Thyroid gland (tissue), 4 donors: ENCODE data around the gene MIEN1. TPM values are rescaled to one million over a fixed set of nuclear protein-coding genes. Genes with fewer than 3 reads are reported as not detected.

ENCODE experiments used
- DNase-seq, 2 donors: peaks; one replicate each; pipeline ENCODE4 v3.0.0-alpha.2; 2019
- H3K27ac ChIP-seq, 3 donors: fragments of 200-600 bp; sonication (generic); 1 replicate in 2 of 3; 2 replicates in 1 of 3; pipeline ENCODE4 v1.5.1; 2016 to 2019; ENCODE audit warnings: mild to moderate bottlenecking in 1 of 3, moderate library complexity in 1 of 3
- H3K27me3 ChIP-seq: fragments of 200-600 bp; sonication (generic); one replicate; pipeline ENCODE4 v1.5.1; 2019
- H3K36me3 ChIP-seq, 2 donors: fragments of 200-600 bp; sonication (generic); one replicate each; pipeline ENCODE4 v1.5.1; 2016 to 2019
- H3K4me1 ChIP-seq, 2 donors: fragments of 200-600 bp; sonication (generic); one replicate each; pipeline ENCODE4 v1.5.1; 2017 to 2019
- H3K4me3 ChIP-seq, 3 donors: fragments of 200-600 bp; sonication (generic); replicated peaks in 1 of 3; 1 replicate in 2 of 3; 2 replicates in 1 of 3; pipeline ENCODE4 v1.5.1; 2016; ENCODE audit warnings: mild to moderate bottlenecking in 1 of 3
- H3K9me3 ChIP-seq: fragments of 200-600 bp; sonication (generic); one replicate; pipeline ENCODE4 v1.5.1; 2017
- POLR2A ChIP-seq, 2 donors: fragments of 450-650 bp; IDR thresholded peaks; one replicate each; pipeline ENCODE4 v1.6.1; 2017; ENCODE audit warnings: antibody characterized with exemption in 2 of 2, mild to moderate bottlenecking in 2 of 2, moderate library complexity in 1 of 2
- WGBS, 2 donors: methylation state at CpG; one replicate each; pipeline ENCODE4 v1.1.5; 2017; 5-methylcytosine and 5-hydroxymethylcytosine counted together
- intact Hi-C: fragments of 100-400 bp; cut with DNase I; formaldehyde crosslinking; loops from one replicate; pipeline ENCODE4 v1.15.1; 2023
- total RNA-seq, 4 donors: library from RNA; depleted of rRNA; stranded (reverse); fragments of >200 nt; gene quantifications; one replicate each; pipeline ENCODE4 v1.2.3, GENCODE V29; 2016
- TF ChIP-seq, protein P1 (sequence below), 6 experiments: fragments of 200-600 bp in 3 of 6; fragments of 450-650 bp in 3 of 6; sonication (generic) in 3 of 6; IDR thresholded peaks; one replicate each; pipeline ENCODE4 v1.5.1; 2016 to 2019; ENCODE audit warnings: antibody characterized with exemption in 6 of 6, mild to moderate bottlenecking in 2 of 6, inconsistent platforms in 1 of 6, moderate library complexity in 1 of 6

MIEN1 gene
- total RNA-seq, 4 donors from 2014 or later: 39.8 to 134 (median 70.3) TPM

DNA sequence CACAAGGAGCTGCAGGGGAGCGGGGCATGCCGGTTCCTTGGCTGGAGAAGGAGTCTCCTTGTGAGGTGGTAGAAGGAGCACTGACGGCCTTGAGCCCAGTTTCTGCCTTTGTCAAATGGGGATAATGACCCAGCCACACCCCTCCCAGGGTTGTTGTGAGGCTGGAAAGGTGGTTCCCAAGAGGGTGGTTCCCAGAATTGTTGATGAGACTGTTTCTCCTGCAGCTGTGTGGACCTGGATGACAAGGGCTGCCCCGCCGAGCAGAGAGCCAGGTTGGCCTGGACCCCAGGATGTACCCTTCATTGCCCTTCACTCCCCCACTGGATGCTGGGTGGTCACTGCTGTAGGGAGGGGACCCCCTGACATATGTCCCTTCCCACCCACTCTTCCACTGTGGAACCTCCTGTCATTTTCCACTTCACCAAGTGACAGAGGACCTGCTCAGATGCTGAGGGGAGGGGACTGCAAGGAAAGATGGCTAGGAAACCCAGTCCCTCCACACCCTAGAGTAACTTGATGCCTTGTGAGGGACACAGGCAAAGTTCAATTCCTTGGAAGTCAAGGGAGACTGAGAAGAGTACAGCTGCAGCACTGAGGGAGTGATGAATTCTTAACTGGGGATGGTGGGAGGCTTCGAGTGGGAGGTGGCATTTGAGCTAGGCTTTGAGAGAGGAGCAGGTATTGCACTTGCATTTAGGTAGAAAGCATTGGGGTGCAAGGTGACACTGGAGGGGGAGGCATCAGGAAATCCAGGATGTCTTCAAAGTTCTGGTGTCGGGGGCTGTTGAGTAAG is 10.6 kb downstream of the MIEN1 start:
- H3K36me3 ChIP-seq: peaks cover 36 to 51% of the 10 kb centered on the region in 2 donors
- intact Hi-C loops: no loop called here
- no peaks in the 10 kb centered on the region for H3K27me3 ChIP-seq
- H3K27ac ChIP-seq: no peak overlapping the region
- 86 to 90% methylated on average over 7 of the region's 7 CpGs for WGBS, 2 donors
- DNase-seq: no peak
- H3K9me3 ChIP-seq: no peaks in the 10 kb centered on the region
- H3K4me1 ChIP-seq: peaks cover 3 to 13% of the 10 kb centered on the region in 2 donors
- TF ChIP-seq POLR2A (IDR thresholded peaks at IDR 0.05): no peak
- TF ChIP-seq, protein P1, sequence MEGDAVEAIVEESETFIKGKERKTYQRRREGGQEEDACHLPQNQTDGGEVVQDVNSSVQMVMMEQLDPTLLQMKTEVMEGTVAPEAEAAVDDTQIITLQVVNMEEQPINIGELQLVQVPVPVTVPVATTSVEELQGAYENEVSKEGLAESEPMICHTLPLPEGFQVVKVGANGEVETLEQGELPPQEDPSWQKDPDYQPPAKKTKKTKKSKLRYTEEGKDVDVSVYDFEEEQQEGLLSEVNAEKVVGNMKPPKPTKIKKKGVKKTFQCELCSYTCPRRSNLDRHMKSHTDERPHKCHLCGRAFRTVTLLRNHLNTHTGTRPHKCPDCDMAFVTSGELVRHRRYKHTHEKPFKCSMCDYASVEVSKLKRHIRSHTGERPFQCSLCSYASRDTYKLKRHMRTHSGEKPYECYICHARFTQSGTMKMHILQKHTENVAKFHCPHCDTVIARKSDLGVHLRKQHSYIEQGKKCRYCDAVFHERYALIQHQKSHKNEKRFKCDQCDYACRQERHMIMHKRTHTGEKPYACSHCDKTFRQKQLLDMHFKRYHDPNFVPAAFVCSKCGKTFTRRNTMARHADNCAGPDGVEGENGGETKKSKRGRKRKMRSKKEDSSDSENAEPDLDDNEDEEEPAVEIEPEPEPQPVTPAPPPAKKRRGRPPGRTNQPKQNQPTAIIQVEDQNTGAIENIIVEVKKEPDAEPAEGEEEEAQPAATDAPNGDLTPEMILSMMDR (IDR thresholded peaks at IDR 0.05): no peak
- H3K4me3 ChIP-seq: no peak overlapping the region

DNA sequence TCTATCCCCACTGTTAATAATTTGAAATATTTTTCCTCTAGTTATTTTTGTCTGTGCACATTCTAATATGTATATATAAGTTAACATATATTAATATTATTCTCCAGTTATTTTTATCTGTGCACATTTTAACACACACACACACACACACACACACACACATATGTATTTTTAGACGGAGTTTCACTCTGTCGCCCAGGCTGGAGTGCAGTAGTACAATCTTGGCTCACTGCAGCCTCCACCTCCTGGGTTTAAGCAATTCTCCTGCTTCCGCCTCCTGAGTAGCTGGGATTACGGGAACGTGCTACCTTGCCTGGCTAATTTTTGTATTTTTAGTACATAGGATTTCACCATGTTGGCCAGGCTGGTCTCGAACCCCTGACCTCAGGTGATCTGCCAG is 12.7 kb downstream of the MIEN1 start:
- intact Hi-C loops: no loop called here
- TF ChIP-seq, protein P1 (IDR thresholded peaks at IDR 0.05): no peak
- TF ChIP-seq POLR2A (IDR thresholded peaks at IDR 0.05): no peak
- WGBS, 2 donors: 82 to 89% methylated on average over 6 of the region's 6 CpGs
- peaks cover 3 to 13% of the 10 kb centered on the region in 2 donors for H3K4me1 ChIP-seq
- no peak for DNase-seq
- H3K4me3 ChIP-seq: no peak overlapping the region
- no peak overlapping the region for H3K27ac ChIP-seq
- H3K27me3 ChIP-seq: no peaks in the 10 kb centered on the region
- peaks cover 28 to 40% of the 10 kb centered on the region in 2 donors for H3K36me3 ChIP-seq
- no peaks in the 10 kb centered on the region for H3K9me3 ChIP-seq

DNA sequence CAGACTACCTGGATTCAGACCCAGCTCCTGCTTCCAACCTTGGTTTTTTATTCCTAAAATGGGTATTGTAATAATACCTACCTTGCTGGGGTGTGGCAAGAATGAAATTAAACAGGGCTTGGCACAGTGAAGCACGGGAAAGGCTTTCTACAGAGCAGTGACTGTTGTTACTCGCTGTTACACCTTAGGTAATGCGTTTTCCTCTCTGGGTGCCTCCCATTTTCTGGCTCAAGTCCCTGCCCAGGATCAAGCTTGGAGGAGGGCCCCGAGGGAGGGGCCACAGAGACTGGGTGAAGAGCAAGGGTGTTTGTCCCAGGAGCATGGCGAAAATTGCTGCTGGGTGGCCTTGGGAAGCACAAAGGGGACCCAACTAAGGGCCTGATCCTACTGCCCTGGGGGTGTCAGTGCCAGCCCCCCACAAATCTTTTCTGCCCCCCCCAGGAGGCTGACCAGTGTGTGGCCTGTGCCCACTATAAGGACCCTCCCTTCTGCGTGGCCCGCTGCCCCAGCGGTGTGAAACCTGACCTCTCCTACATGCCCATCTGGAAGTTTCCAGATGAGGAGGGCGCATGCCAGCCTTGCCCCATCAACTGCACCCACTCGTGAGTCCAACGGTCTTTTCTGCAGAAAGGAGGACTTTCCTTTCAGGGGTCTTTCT is 13.3 kb downstream of the MIEN1 start:
- peaks cover 33 to 44% of the 10 kb centered on the region in 2 donors for H3K36me3 ChIP-seq
- WGBS, 2 donors: 84 to 90% methylated on average over 9 to 11 of the region's 11 CpGs
- no peak for TF ChIP-seq POLR2A (IDR thresholded peaks at IDR 0.05)
- TF ChIP-seq, protein P1 (IDR thresholded peaks at IDR 0.05): no peak
- H3K4me1 ChIP-seq: peaks cover 3 to 13% of the 10 kb centered on the region in 2 donors
- H3K4me3 ChIP-seq: no peak overlapping the region
- peak in 1 of 2 donors; percentile 44 for DNase-seq
- intact Hi-C loops: no loop called here
- no peaks in the 10 kb centered on the region for H3K9me3 ChIP-seq
- no peaks in the 10 kb centered on the region for H3K27me3 ChIP-seq
- H3K27ac ChIP-seq: peak overlapping the region; percentile 36 to 63 (median 58)

DNA sequence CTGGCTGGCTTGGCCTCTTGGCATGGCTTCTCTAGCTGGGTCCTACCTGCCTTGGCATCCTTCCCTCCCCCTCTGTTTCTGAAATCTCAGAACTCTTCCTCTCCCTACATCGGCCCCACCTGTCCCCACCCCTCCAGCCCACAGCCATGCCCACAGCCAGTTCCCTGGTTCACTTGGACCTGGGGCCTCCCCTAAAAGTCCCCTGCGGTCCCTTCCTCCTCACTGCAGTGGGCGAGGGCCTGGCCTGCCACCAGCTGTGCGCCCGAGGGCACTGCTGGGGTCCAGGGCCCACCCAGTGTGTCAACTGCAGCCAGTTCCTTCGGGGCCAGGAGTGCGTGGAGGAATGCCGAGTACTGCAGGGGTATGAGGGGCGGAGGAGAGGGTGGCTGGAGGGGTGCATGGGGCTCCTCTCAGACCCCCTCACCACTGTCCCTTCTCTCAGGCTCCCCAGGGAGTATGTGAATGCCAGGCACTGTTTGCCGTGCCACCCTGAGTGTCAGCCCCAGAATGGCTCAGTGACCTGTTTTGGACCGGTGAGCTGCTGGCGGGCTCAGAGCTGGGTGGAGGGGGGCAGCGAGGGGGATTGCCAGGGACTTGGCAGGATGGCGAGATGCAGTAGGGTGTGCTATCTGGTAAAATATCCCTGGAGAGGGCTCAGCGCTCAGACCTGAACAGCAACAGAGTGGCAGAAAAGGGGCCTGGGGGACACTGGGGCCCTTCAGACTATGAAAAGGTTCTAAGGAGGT is 14.1 kb downstream of the MIEN1 start:
- WGBS, 2 donors: 77 to 81% methylated on average over 14 to 15 of the region's 15 CpGs
- intact Hi-C loops: no loop called here
- H3K4me1 ChIP-seq: peaks cover 7 to 13% of the 10 kb centered on the region in 2 donors
- DNase-seq: peak; percentile 63 to 81
- TF ChIP-seq POLR2A (IDR thresholded peaks at IDR 0.05): no peak
- TF ChIP-seq, protein P1 (IDR thresholded peaks at IDR 0.05): no peak
- peaks cover 38 to 48% of the 10 kb centered on the region in 2 donors for H3K36me3 ChIP-seq
- H3K9me3 ChIP-seq: no peaks in the 10 kb centered on the region
- no peaks in the 10 kb centered on the region for H3K27me3 ChIP-seq
- peak overlapping the region; percentile 39 to 63 (median 58) for H3K27ac ChIP-seq
- H3K4me3 ChIP-seq: no peak overlapping the region
